ENCODE data around the gene MUC5AC.
"Not testable (repeated sequence)": the region's sequence is repeated elsewhere in the genome, so short reads cannot be mapped to it uniquely, and the experiment has no call there.

The MUC5AC gene

DNA sequence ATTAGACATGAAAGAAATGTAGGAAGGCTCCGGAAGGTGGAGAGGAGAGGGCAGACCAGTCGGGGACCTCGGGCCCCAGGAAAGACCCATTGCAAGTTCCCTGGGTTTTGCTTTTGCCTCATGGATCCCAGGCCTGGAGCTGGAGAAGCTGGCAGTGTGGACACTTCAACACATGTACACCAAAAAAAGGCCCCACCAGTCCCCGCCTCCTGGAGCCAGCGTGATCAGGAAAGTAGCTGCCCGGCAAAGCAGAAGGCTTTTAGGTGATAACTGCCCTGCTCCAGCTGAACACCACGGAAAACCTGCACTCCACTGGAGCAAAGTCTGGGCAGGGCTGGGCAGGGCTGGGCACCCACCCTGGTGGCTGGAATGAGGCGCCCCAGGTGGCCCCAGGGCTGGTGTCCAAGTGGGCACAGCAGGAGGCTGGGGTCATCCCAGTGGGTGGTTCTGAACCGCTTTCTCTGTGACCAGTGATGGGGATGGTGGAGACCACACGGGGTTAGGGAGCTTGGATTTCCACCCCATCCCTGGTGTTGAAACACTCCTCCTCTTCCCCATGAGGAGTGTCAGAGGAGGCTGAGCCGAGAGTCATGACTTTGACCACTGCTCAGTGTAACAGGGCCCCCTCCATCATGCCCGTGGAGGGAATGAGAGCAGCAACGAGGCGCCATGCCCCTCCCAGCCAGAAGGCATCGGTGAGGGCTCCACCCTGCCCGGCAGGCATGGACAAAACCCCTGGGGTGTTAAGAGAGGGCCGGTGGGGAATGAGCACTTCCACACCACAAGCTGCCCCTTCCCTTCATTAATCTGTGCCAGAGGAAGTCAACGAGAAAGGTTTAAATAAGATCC, 16.9 kb upstream of the MUC5AC start:
- no peak for DNase-seq (ENCODE audit: low read depth, low spot score)
- H3K4me3 ChIP-seq (ENCODE audit: low read length), result no peak overlapping the region

- no peak overlapping the region for H3K4me3 ChIP-seq (ENCODE audit: low read length)
- DNase-seq (ENCODE audit: low read depth, low spot score), result no peak
These were observed 11.4 kb upstream of the MUC5AC start for GRCh38 chr11:1146365-1146764.

DNA sequence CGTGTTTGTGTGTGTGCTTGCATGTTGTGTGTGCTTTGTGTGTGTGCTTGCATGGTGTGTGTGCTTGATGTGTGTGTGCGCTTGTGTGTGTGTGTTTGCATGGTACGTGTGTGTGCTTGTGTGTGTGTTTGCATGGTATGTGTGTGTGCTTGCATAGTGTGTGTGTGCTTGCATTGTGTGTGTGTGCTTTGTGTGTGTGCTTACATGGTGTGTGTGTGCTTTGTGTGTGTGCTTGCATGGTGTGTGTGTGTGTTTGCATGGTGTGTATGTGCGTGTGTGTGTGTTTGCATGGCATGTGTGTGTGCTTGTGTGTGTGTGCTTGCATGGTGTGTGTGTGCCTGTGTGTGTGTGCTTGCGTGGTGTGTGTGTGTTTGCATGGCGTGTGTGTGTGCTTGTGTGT, 10.0 kb upstream of the MUC5AC start:
- no peak for DNase-seq (ENCODE audit: low read depth, low spot score)
- no peak overlapping the region for H3K4me3 ChIP-seq (ENCODE audit: low read length)

DNA sequence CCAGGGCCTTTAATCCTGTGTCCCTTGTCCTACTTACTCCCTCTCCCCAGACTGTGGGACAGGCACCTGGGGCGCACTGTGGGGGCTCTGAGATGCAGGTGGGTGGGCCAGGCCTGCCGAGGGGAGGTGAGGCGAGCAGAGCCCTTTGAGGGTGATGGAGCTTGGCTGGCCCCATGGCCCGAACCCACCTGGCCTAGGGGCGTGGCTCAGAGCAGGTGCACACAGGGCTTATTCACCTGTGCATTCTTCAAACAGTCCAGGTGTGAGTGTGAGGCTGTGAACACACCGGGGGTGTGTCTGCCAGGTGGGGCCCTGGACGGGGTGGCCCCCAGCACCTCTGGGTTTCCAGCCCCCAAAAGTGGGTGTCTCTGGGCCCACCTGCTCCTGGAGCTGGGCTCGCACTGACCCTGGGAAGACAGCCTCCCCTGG, 9.0 kb upstream of the MUC5AC start:
- H3K4me3 ChIP-seq (ENCODE audit: low read length), result no peak overlapping the region
- no peak for DNase-seq (ENCODE audit: low read depth, low spot score)

DNA sequence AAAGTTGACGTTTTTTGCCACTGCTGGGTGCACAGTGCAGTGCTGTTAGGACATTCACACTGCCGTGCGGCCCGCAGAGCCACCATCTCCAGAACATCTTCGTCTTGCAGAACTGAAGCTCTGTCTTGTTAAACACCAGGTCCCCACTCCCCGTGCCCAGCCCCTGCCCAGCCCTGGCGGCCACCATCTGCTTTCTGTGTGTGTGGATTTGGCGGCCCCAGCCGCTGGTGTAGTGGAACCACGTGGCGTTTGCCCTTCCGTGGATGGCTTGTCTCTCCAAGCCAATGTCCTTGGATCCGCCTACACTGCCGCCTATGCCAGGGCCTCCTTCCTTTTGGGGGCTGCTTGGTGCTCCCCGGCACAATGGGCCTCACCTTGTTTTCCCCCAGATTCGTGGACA, 8.2 kb upstream of the MUC5AC start:
- no peak overlapping the region for H3K4me3 ChIP-seq (ENCODE audit: low read length)
- DNase-seq (ENCODE audit: low read depth, low spot score), result no peak

DNA sequence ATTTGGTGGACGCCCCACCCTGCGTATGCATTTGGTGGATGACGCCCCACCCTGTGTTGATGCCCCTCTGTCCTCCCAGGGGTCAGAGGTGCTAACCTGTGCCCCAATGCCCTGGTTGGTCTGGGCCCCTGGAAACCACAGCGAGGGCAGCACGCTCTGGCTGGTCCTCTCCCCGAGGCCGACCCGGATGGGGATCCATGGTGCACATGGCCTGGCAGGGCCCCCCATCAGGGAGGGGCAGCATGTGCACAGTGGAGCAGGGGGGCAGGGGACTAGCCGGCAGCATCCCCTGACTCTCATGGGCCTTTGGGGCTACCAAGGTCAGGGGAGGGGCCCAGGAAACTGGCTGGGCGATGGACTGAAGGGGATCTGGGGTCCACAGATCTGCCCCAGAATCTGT, 7.6 kb upstream of the MUC5AC start:
- DNase-seq (ENCODE audit: low read depth, low spot score), result no peak
- H3K4me3 ChIP-seq (ENCODE audit: low read length), result no peak overlapping the region

DNA sequence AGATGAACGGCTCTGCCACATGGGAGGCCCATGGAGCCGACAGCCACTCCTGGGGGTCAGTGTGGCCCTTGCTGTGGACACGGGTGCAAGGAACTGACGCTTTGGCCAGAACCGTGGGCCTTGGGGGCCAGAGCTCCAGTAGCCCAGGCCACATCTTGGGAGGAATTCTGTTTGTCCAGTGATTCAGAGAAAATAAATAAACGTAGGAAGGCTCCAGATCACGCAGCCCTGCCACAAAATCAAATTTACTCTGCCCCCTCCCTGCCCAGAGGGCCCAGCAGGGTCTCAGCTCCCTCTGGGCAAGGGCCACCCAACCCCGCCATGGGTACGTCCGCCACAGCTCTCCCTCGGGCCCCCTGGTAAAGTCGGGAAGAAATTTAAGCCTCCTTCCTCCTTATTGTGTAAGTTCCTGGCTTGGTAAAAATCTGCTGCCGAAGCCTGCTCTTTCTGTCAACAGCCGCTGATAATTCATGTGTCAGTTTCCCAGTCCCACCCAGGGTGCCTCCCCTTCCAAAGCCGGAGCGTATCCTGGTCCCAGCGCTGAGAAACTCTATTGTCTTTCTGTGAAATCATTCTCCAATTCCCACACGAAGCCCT, 6.9 kb upstream of the MUC5AC start:
- no peak for DNase-seq (ENCODE audit: low read depth, low spot score)
- no peak overlapping the region for H3K4me3 ChIP-seq (ENCODE audit: low read length)

DNA sequence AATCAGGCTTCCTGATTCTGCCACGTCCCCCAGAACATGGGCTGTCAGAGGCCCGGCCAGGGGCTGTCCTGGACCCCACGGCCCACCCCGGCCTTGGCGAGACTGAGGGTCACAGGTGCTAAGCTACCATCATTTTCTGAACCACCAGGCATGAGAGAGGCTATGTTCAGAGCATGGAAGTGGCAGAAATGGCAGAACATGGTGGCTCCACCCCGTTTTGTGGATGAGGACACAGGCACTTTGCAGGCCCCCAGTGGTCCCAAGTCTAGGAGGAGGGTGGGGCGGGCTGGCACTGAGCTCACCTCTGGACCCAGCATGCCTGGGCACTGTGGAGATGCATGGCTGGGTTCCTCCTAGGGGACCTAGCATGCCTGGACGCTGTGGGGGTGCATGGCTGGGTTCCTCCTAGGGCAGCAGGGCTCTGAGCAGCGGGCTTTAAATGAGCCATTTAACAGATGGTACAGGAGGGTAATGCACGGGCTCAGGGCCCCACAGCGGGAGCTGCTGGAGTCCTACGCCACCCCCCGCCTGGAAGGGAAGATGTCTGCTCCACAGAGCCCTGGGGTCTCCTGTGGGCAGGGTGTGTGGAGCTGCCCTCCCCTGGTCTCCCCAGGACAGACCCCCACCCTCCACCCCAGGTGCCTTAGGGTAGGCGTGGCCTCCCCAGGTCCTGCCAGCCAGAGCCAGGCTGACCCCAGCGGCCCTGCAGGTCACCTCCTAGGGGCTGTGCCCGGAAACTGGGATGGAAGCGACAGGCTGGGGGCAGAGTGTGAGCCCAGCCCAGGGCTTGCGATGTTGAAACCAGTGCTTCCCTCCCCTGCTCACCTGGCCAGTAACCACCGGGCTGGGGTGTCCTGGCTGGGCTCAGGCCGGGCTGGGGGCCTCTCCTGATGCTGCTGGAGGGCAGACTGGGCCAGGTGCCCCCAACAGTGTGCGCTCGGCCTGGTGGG, 6.1 kb upstream of the MUC5AC start:
- no peak for DNase-seq (ENCODE audit: low read depth, low spot score)
- H3K4me3 ChIP-seq (ENCODE audit: low read length), result no peak overlapping the region

- no peak for DNase-seq (ENCODE audit: low read depth, low spot score)
These were observed 5.2 kb upstream of the MUC5AC start for GRCh38 chr11:1152316-1153104.

DNA sequence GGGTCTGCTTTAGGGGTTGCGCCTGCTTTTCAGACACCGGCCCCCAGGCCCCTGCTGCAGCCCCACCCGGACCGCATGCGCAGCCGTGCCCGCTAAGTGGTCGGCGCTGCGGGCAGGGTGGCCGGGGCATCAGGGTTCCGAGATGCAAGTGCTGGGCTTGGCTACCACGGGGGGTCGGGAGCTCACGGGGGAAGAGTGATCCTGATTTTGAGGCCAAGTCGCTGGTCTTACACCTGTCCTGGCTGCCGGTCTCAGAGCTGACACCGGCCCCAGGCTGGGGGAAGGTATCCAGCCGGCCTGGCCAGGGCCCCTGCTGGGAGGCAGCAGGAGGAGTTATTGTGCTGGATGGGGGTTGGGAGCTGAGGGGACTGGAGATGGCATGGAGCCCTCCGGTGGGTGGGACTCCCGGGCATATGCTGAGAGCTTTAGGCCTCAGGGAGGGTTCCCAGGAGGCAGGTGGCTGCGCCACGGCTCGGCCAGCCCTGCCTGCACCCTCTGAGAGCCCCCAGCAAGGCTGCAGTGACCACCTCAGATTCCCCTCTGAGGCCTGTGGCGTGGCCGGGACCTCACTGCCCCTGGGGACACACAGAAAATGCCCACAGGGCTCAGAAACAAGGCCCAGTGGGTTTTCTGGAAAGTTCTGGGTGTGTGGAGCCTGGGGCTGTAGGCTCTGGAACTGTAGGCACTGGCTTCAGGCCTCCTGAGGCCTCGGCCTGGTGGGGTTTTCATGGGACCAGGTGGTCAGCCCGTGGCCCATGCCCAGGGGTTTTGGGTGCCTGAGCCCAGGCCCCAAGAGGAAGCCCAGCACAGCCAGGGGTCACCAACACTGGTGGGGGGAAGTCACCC, 4.4 kb upstream of the MUC5AC start:
- no peak for DNase-seq (ENCODE audit: low read depth, low spot score)
- H3K4me3 ChIP-seq (ENCODE audit: low read length), result no peak overlapping the region

More at GRCh38 chr11:1152316-1153104, 5.2 kb upstream of the MUC5AC start:
- no peak overlapping the region for H3K4me3 ChIP-seq (ENCODE audit: low read length)

DNA sequence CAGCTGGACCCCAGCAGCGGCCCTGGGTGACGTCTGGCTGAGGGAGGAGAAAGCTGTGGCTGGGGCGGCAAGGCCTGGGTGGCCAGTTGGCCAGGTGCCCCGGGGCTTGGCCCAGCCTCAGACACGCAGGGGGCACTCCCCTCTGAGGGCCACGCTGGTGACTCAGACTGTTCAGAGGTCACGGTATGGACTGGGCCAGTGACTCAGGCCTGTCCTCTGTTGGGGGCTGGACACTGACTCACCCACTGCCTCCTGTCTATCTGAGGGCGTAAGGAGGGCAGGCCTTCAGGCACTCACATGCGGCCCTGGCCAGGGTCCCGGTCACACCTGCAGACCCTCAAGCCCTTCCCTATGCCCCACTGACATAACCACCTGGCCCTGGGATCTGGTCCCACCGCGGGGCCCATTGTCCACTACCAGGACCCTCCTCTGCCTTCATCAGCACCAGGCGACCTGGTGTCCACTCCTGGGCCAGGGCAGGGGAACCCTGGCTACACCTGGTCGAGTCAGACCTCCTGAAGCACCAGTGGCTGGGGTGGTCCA, 3.7 kb upstream of the MUC5AC start:
- DNase-seq (ENCODE audit: low read depth, low spot score), result no peak
- H3K4me3 ChIP-seq (ENCODE audit: low read length), result no peak overlapping the region

DNA sequence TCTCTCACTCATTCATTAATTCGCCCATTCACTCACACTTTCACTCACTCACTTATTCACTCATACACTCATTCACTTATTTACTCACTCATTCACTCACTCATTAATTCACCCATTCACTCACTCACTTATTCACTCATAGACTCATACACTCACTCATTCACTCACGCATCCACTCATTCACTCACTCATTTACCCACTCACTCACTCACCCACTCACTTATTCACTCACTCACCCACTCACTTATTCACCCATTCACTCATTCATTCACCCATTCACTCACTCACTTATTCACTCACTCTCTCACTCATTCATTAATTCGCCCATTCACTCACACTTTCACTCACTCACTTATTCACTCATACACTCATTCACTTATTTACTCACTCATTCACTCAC, 3.1 kb upstream of the MUC5AC start:
- not testable (repeated sequence) for H3K4me3 ChIP-seq (ENCODE audit: low read length); DNase-seq (ENCODE audit: low read depth, low spot score)

GRCh38 chr11:1155274-1155693, 2.5 kb upstream of the MUC5AC start:
- H3K4me3 ChIP-seq (ENCODE audit: low read length), result no peak overlapping the region
- no peak for DNase-seq (ENCODE audit: low read depth, low spot score)

DNA sequence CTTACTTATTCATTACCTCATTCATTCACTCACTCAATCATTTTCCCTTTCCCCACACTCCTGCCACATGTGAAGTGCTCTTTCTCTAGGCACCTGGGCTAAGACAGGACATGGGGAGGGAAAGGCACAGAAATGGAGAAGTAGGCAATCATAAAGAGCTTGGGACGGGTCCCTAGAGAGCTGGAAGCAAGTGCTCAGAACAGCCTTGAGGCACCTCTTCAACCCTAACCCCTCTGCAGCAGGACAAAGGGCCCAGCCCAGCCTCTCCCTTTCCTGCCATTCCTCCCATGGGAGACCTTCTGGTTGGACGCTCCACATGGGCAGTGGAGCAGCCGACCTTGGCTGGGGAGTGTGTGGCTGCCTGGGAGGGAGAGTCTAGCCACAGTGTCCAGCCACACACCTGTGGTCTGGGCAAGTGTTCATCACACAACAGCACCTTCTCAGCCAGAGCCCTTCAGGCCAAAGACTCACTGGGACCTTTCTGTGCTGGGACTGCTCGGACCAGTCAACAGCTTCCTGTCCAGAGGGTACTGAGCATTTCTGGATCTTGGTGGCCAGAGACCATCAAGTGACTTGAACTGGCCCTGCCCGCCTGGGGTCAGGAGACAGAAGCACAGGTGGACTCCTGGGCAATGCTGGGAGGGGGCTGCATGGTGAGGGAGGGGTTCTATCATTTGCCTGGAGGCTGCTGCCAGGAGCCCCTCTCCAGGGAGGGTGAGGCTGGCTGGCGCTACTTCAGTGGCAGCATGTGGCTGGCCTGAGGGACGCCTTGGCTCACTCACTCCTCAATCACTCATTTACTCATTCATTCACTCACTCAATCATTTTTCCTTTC, 1.0 kb upstream of the MUC5AC start:
- no peak overlapping the region for H3K4me3 ChIP-seq (ENCODE audit: low read length)
- no peak for DNase-seq (ENCODE audit: low read depth, low spot score)

DNA sequence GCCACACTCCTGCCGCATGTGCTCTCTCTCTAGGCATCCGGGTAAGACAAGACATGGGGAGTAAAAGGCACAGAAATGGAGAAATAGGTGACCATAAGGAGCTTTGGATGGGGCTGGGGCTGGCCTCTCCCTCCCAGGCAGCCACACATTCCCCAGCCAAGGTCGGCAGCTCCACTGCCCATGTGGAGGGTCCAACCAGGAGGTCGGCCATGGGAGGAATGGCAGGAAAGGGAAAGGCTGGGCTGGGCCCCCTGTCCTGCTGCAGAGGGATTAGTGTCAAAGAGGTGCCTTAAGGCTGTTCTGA, 460 bp upstream of the MUC5AC start:
- H3K4me3 ChIP-seq (ENCODE audit: low read length), result no peak overlapping the region
- no peak for DNase-seq (ENCODE audit: low read depth, low spot score)

DNA sequence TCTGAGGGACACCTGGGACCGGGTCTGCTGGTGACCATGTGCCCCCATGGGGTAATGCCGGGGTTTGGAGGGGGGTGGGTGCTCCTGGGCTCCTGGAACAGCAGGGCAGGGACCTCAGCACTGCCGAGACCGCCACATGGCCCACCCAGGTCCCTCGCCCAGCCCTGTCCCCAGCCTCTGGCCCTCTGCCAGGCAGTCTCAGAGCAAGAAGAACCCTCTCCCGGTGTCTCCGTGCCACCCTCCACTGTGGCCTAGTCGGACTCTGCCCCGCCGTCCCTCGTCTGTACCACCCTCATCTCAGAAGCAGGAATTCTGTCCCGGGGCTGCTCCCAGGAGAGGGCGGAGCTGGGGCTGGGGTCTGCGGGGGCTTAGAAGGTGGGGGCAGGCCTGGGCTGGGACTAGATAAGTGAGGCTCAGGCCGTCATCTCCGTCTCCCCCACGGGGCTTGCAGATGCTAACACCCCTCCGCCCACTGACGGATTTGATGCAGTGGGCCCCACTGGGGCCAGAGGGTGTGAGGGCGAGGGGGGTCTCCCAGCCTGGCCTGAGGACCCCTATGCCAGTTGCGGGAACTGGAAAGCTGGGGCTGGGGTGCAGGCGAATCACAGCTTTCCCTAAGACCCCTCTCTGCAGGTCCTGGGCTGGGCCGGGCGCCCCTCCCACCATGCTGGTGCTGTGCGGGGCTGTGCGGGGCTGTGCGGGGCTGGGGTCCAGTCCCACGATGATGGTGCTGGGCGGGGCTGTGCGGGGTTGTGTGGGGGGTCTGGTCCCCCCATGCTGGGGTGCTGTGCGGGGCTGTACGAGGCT, 1.1 kb downstream of the MUC5AC start:
- DNase-seq (ENCODE audit: low read depth, low spot score), result no peak
- no peak overlapping the region for H3K4me3 ChIP-seq (ENCODE audit: low read length)
